Karpas-422 (cell line): Measurements from ENCODE around the gene SHC1. TPM values are rescaled to one million over a fixed set of nuclear protein-coding genes. Genes with fewer than 3 reads are reported as not detected.

Experiments
- DNase-seq: peaks from one replicate; pipeline ENCODE4 v3.0.0-alpha.2; 2015
- H2AFZ ChIP-seq: fragments of 200-600 bp; sonication (generic); 2 replicates; pipeline ENCODE4 v1.6.1; 2014; ENCODE audit warnings: antibody characterized with exemption, low read length, mixed read lengths
- H3K27ac ChIP-seq: fragments of 200-600 bp; sonication (generic); 2 replicates; pipeline ENCODE4 v1.5.1; 2014; ENCODE audit warnings: mild to moderate bottlenecking, low read length, moderate library complexity
- H3K27me3 ChIP-seq: fragments of 200-600 bp; sonication (generic); 2 replicates; pipeline ENCODE4 v1.6.1; 2014; ENCODE audit warnings: low read length, mixed read lengths
- H3K36me3 ChIP-seq: fragments of 200-600 bp; sonication (generic); 2 replicates; pipeline ENCODE4 v1.6.1; 2014; ENCODE audit warnings: low read length, mixed read lengths; ENCODE audit not compliant: insufficient read depth
- H3K4me1 ChIP-seq: fragments of 200-600 bp; sonication (generic); 2 replicates; pipeline ENCODE4 v1.6.1; 2014; ENCODE audit warnings: mild to moderate bottlenecking, low read length, mixed read lengths
- H3K4me2 ChIP-seq: fragments of 200-600 bp; sonication (generic); 2 replicates; pipeline ENCODE4 v1.6.1; 2014; ENCODE audit warnings: low read length, low read depth, mild to moderate bottlenecking; ENCODE audit not compliant: poor library complexity, severe bottlenecking
- H3K4me3 ChIP-seq: fragments of 200-600 bp; sonication (generic); 2 replicates; pipeline ENCODE4 v1.5.1; 2014; ENCODE audit warnings: mild to moderate bottlenecking, antibody characterized with exemption, low read length, mixed read lengths
- H3K79me2 ChIP-seq: fragments of 200-600 bp; sonication (generic); 2 replicates; pipeline ENCODE4 v1.6.1; 2014; ENCODE audit warnings: mild to moderate bottlenecking, low read length, mixed read lengths
- H3K9ac ChIP-seq: fragments of 200-600 bp; sonication (generic); 2 replicates; pipeline ENCODE4 v1.6.0; 2014; ENCODE audit warnings: low read length
- H3K9me2 ChIP-seq: fragments of 200-600 bp; sonication (generic), shearing (Covaris generic); replicated peaks from 2 replicates; pipeline ENCODE4 v1.6.0; 2014; ENCODE audit warnings: mild to moderate bottlenecking, low read length, moderate library complexity; ENCODE audit not compliant: insufficient read depth
- H3K9me3 ChIP-seq: fragments of 300-700, 200-600 bp; sonication (generic); 2 replicates; pipeline ENCODE4 v1.6.1; 2014; ENCODE audit warnings: low read length, mixed read lengths
- H4K20me1 ChIP-seq: fragments of 200-600 bp; sonication (generic); 2 replicates; pipeline ENCODE4 v1.6.1; 2014; ENCODE audit warnings: mild to moderate bottlenecking, antibody characterized with exemption, low read length, low read depth; ENCODE audit not compliant: insufficient read depth
- total RNA-seq: library from RNA; depleted of rRNA; stranded (reverse); fragments of >200 nt; shearing (Covaris generic); gene quantifications from 2 replicates; pipeline ENCODE4 v1.2.3, GENCODE V29; 2014; ENCODE audit warnings: low replicate concordance

The SHC1 gene
- total RNA-seq, 1 experiment from 2014 or later = 27.8 TPM

DNA sequence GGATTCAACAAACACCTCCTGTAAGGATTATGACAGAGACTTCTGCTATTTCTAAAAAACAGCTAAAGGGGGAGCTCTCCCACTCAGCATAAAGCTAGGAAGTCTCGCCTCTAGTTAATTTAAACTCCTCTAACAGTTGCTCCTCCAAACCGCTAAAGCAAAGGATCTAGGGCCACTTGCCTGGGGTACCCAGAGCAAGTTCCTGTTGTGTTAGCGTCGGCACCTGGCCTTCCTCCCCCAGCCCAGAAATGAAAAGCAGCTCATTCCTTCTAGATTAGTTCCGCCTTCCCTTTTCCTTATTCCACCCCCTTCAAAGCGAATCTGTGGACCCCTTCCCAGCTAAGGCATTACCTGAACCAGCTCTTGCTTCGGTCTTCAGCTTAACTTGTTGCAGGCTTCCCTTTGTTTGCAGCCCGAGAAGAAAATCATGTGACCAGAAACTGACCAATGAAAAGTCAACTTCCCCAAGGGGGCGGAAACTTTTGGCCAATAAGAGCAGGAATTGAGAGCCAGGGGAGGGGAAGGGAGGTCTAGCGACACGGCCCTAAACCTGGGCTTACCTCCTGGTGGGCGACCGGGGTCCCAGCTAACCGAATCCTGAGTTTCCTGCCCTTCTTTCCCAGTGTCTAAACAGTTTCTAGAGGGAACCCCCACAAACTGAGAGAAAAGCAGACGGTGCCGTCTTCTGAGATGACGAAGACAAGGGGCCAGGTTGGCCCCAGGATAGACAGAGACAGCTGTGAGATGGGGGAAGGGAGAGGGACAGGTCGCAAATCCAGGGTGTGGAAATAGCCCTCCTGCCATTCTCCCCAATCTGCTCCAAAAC, 14.6 kb downstream of the SHC1 start, which contains the start of gene PBXIP1:
Gene PBXIP1 (minus strand): TSS at position 382 of the 826 bp plus-strand sequence. CDS start 2,378 bp downstream, outside the sequence.
- H3K4me1 ChIP-seq = peaks cover 67% of the 10 kb centered on the region
- H3K9me3 ChIP-seq = no peaks in the 10 kb centered on the region
- H3K79me2 ChIP-seq = peaks cover 42% of the 10 kb centered on the region
- peak within 1 kb of the TSS; percentile 83 for H3K4me2 ChIP-seq
- H3K4me3 ChIP-seq = peak within 1 kb of the TSS; percentile 72
- no peaks in the 10 kb centered on the region for H3K36me3 ChIP-seq
- no peak within 1 kb of the TSS for H2AFZ ChIP-seq
- H4K20me1 ChIP-seq = no peaks in the 10 kb centered on the region
- peak; percentile 97 for DNase-seq
- H3K9ac ChIP-seq = peak within 1 kb of the TSS; percentile 74
- H3K9me2 ChIP-seq = no peaks in the 10 kb centered on the region
- H3K27ac ChIP-seq = peak within 1 kb of the TSS; percentile 88
- no peaks in the 10 kb centered on the region for H3K27me3 ChIP-seq

- peak; percentile 88 for DNase-seq
- peak overlapping the region; percentile 83 for H3K4me2 ChIP-seq
- H3K27ac ChIP-seq = peak overlapping the region; percentile 88
- H3K27me3 ChIP-seq = no peaks in the 10 kb centered on the region
- no peaks in the 10 kb centered on the region for H3K9me2 ChIP-seq
- peak overlapping the region; percentile 74 for H3K9ac ChIP-seq
- H4K20me1 ChIP-seq = no peaks in the 10 kb centered on the region
- H2AFZ ChIP-seq = no peak overlapping the region
- H3K9me3 ChIP-seq = no peaks in the 10 kb centered on the region
- peaks cover 37% of the 10 kb centered on the region for H3K79me2 ChIP-seq
- H3K4me3 ChIP-seq = peak overlapping the region; percentile 72
- H3K4me1 ChIP-seq = peaks cover 65% of the 10 kb centered on the region
- 0 out of 2 replicates have a peak, but pooled peaks cover 3% of the 10 kb centered on the region for H3K36me3 ChIP-seq
Measured at GRCh38 chr1:154955039-154955717, 15.4 kb downstream of the SHC1 start.

DNA sequence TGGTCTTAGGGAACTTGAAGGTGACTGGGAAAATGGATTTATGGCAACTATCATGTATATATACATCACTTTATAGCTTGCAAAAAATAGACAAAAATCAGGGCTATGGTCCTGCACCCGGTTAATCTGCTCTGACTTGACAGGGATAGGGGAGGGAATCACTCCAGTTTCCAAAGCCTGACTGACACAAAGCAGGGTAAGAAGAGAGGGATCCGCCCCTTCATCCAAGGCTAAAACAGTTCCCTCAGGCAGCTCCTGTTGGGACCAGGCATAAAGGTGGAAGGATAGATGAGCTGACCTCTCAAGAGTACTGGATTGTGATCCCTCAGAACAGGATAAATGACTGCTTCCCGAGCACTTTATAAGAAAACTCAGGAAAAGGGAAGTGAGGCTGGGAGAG, 16.0 kb downstream of the SHC1 start:
- Histone ChIP-seq H3K4me3 (peak overlapping the region; percentile 72), H4K20me1 (no peaks in the 10 kb centered on the region), H3K36me3 (0 out of 2 replicates have a peak, but pooled peaks cover 3% of the 10 kb centered on the region), H3K79me2 (peaks cover 35% of the 10 kb centered on the region), H3K9ac (peak overlapping the region; percentile 74), H3K4me1 (peaks cover 64% of the 10 kb centered on the region), H2AFZ (no peak overlapping the region), H3K27me3 (no peaks in the 10 kb centered on the region), H3K27ac (peak overlapping the region; percentile 88), H3K4me2 (peak overlapping the region; percentile 83), H3K9me2 (no peaks in the 10 kb centered on the region), H3K9me3 (no peaks in the 10 kb centered on the region)
- no peak for DNase-seq

DNA sequence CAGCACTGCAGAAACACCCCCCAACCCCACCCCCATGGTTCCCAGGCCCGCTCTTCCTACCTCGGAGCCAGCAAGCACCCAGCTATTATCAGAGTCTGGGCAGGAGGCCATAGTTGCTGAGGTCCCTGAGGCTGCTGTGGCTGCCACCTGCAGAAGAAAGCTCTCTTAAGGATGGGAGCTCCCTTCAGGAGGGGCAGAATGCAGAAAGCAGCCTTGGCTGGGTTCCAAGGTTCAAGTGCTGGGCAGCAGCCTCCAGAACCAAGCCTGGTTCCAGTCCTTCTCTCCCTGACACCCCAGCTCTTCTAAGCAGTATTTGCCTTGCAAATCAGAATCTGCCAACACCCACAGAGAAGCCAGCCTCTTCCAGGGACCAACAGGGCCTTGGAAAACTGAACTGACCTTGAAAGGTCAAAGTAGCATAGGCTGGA, 16.9 kb downstream of the SHC1 start:
- no peaks in the 10 kb centered on the region for H3K27me3 ChIP-seq
- H3K9ac ChIP-seq = peak overlapping the region; percentile 74
- H4K20me1 ChIP-seq = no peaks in the 10 kb centered on the region
- H3K9me3 ChIP-seq = no peaks in the 10 kb centered on the region
- no peak overlapping the region for H2AFZ ChIP-seq
- 0 out of 2 replicates have a peak, but pooled peaks cover 3% of the 10 kb centered on the region for H3K36me3 ChIP-seq
- H3K27ac ChIP-seq = peak overlapping the region; percentile 88
- peak overlapping the region; percentile 83 for H3K4me2 ChIP-seq
- DNase-seq = no peak
- peaks cover 64% of the 10 kb centered on the region for H3K4me1 ChIP-seq
- peaks cover 35% of the 10 kb centered on the region for H3K79me2 ChIP-seq
- H3K9me2 ChIP-seq = no peaks in the 10 kb centered on the region
- peak overlapping the region; percentile 72 for H3K4me3 ChIP-seq

DNA sequence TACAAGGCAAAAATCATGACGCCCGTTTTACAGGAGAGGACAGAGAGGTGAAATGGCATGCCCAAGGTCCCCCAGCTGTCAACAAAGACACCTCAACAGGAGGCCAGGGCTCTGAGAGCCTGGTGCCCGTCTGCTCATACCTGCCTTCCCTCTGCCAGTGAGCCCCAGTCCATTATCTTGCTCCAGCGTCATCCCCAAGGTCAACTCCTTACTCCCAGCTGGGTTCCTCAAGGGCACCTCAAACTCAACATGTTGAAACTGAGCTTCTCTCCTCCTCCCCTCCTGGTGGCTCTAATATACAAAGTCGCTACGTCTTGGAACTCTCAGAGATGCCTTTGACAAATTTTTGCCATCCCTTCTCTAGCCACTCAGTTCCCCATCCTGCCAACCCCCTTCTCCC, 17.9 kb downstream of the SHC1 start:
- no peaks in the 10 kb centered on the region for H3K9me2 ChIP-seq
- H3K27ac ChIP-seq = peak overlapping the region; percentile 88
- H4K20me1 ChIP-seq = no peaks in the 10 kb centered on the region
- peak overlapping the region; percentile 72; the same call in 1 of the 2 replicates for H3K4me3 ChIP-seq
- H3K36me3 ChIP-seq = 0 out of 2 replicates have a peak, but pooled peaks cover 3% of the 10 kb centered on the region
- peaks cover 35% of the 10 kb centered on the region for H3K79me2 ChIP-seq
- no peak overlapping the region for H2AFZ ChIP-seq
- peak overlapping the region; percentile 83 for H3K4me2 ChIP-seq
- H3K27me3 ChIP-seq = no peaks in the 10 kb centered on the region
- peak overlapping the region; percentile 74 for H3K9ac ChIP-seq
- no peak for DNase-seq
- no peaks in the 10 kb centered on the region for H3K9me3 ChIP-seq
- H3K4me1 ChIP-seq = peaks cover 64% of the 10 kb centered on the region

GRCh38 chr1:154951901-154952657, 18.5 kb downstream of the SHC1 start:
- Histone ChIP-seq H3K27ac (peak overlapping the region; percentile 88), H3K4me2 (peak overlapping the region; percentile 83), H3K27me3 (no peaks in the 10 kb centered on the region), H3K79me2 (peaks cover 35% of the 10 kb centered on the region), H3K36me3 (0 out of 2 replicates have a peak, but pooled peaks cover 3% of the 10 kb centered on the region), H3K9me2 (no peaks in the 10 kb centered on the region), H3K4me1 (peaks cover 64% of the 10 kb centered on the region), H3K4me3 (peak overlapping the region; percentile 72), H3K9ac (peak overlapping the region; percentile 74), H3K9me3 (no peaks in the 10 kb centered on the region), H2AFZ (no peak overlapping the region), H4K20me1 (no peaks in the 10 kb centered on the region)
- peak; percentile 70 for DNase-seq

GRCh38 chr1:154948079-154948478, 22.5 kb downstream of the SHC1 start:
- H3K4me1 ChIP-seq = peaks cover 58% of the 10 kb centered on the region
- no peak overlapping the region for H3K4me2 ChIP-seq
- H3K27me3 ChIP-seq = no peaks in the 10 kb centered on the region
- H3K36me3 ChIP-seq = 0 out of 2 replicates have a peak, but pooled peaks cover 3% of the 10 kb centered on the region
- H3K9me2 ChIP-seq = no peaks in the 10 kb centered on the region
- H3K27ac ChIP-seq = 0 out of 2 replicates have a peak overlapping the region, but pooled peaks have one; percentile 1
- no peaks in the 10 kb centered on the region for H4K20me1 ChIP-seq
- H3K4me3 ChIP-seq = no peak overlapping the region
- H2AFZ ChIP-seq = no peak overlapping the region
- DNase-seq = no peak
- no peak overlapping the region for H3K9ac ChIP-seq
- H3K9me3 ChIP-seq = no peaks in the 10 kb centered on the region
- peaks cover 16% of the 10 kb centered on the region; the same call in 1 of the 2 replicates for H3K79me2 ChIP-seq
